ENCODE results near the gene MGME1.

DNA sequence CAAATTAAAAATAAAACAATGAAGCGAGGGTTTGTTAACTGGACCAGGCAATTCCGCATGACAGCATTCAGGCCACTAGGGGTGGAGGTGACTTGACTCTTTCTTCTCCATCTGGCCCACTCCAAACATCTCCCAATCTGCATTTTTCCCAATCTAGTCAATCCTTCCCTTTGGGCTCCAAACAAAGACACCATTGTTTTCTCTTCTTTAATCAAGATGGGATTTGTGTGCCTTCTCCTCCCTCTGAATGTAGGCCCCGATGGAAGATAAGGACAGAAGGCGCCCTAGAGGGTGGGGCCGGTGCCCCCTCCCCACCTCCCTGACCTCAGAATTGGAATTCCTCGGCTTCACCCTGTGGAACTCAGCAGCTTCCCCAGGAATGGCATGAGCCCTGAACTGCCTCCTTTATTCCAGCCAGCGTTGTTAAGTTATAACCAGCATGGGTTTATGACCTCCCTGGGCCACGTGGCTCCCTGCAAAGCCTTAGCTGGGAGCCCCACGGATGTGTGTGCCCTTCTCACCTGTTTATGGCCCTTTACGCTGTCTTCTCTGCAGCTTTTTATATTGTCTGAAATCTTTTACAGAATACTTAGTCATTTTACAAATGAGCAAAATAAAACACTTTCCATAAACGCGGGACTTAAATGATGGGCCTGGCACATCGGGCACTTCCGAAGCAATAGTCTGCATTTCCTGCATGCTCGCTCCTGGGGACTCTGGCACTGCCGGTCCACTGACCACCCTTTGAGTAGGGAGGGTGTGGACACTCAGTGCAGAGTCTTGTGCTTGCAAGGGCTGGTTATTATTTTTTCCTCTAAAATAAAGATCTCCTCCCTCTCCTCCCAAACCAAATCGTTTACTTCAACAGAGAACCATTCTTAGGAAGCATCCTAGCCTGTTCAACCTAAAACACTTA lies 64.4 kb downstream of the MGME1 start:
- no peak for TF ChIP-seq SIN3A (IDR thresholded peaks at IDR 0.05; ENCODE audit: borderline replicate concordance, insufficient read depth, low read length)
- TF ChIP-seq, protein P1, sequence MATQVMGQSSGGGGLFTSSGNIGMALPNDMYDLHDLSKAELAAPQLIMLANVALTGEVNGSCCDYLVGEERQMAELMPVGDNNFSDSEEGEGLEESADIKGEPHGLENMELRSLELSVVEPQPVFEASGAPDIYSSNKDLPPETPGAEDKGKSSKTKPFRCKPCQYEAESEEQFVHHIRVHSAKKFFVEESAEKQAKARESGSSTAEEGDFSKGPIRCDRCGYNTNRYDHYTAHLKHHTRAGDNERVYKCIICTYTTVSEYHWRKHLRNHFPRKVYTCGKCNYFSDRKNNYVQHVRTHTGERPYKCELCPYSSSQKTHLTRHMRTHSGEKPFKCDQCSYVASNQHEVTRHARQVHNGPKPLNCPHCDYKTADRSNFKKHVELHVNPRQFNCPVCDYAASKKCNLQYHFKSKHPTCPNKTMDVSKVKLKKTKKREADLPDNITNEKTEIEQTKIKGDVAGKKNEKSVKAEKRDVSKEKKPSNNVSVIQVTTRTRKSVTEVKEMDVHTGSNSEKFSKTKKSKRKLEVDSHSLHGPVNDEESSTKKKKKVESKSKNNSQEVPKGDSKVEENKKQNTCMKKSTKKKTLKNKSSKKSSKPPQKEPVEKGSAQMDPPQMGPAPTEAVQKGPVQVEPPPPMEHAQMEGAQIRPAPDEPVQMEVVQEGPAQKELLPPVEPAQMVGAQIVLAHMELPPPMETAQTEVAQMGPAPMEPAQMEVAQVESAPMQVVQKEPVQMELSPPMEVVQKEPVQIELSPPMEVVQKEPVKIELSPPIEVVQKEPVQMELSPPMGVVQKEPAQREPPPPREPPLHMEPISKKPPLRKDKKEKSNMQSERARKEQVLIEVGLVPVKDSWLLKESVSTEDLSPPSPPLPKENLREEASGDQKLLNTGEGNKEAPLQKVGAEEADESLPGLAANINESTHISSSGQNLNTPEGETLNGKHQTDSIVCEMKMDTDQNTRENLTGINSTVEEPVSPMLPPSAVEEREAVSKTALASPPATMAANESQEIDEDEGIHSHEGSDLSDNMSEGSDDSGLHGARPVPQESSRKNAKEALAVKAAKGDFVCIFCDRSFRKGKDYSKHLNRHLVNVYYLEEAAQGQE (IDR thresholded peaks at IDR 0.05; ENCODE audit: insufficient read depth in 1 of 2, low read depth in 2 of 2, low read length in 2 of 2): no peak
- TF ChIP-seq POLR2AphosphoS5 (IDR thresholded peaks at IDR 0.05; ENCODE audit: low read depth, low read length): no peak

Data from PFSK-1 (cell line).